ENCODE measurements around the gene PID1.

PID1 gene

GRCh38 chr2:229162015-229162414 lies 109.1 kb downstream of the PID1 start:
- DNase-seq: no peak

GRCh38 chr2:229160984-229161383 lies 110.1 kb downstream of the PID1 start:
- DNase-seq: no peak

- DNase-seq: no peak
Observed at GRCh38 chr2:229160180-229160579, 110.9 kb downstream of the PID1 start.

GRCh38 chr2:229159405-229159804 lies 111.7 kb downstream of the PID1 start:
- no peak for DNase-seq

- no peak for DNase-seq
Observed at GRCh38 chr2:229154381-229154780, 116.7 kb downstream of the PID1 start.

- DNase-seq: no peak
Observed at GRCh38 chr2:229153951-229154350, 117.1 kb downstream of the PID1 start.

- DNase-seq: no peak
Observed at GRCh38 chr2:229153267-229153666, 117.8 kb downstream of the PID1 start.

GRCh38 chr2:229152674-229153073 lies 118.4 kb downstream of the PID1 start:
- no peak for DNase-seq

GRCh38 chr2:229150317-229150716 lies 120.8 kb downstream of the PID1 start:
- DNase-seq: no peak

GRCh38 chr2:229141424-229142025 lies 129.6 kb downstream of the PID1 start:
- DNase-seq: peak; percentile 38

GRCh38 chr2:229137639-229138038 lies 133.4 kb downstream of the PID1 start:
- DNase-seq: peak; percentile 71

GRCh38 chr2:229137066-229137465 lies 134.0 kb downstream of the PID1 start:
- peak; percentile 12 for DNase-seq

GRCh38 chr2:229133155-229133772 lies 137.8 kb downstream of the PID1 start:
- DNase-seq: peak; percentile 71

- DNase-seq: no peak
Observed at GRCh38 chr2:229132236-229132635, 138.9 kb downstream of the PID1 start.

GRCh38 chr2:229130522-229130921 lies 140.6 kb downstream of the PID1 start:
- DNase-seq: no peak

- DNase-seq: no peak
Observed at GRCh38 chr2:229129738-229130371, 141.2 kb downstream of the PID1 start.

- no peak for DNase-seq
Observed at GRCh38 chr2:229127471-229127870, 143.6 kb downstream of the PID1 start.

- DNase-seq: no peak
Observed at GRCh38 chr2:229126066-229126465, 145.0 kb downstream of the PID1 start.

- no peak for DNase-seq
Observed at GRCh38 chr2:229124136-229124535, 147.0 kb downstream of the PID1 start.

- no peak for DNase-seq
Observed at GRCh38 chr2:229118927-229119326, 152.2 kb downstream of the PID1 start.

- no peak for DNase-seq
Observed at GRCh38 chr2:229118336-229118735, 152.8 kb downstream of the PID1 start.

- no peak for DNase-seq
Observed at GRCh38 chr2:229111744-229112143, 159.3 kb downstream of the PID1 start.

- no peak for DNase-seq
Observed at GRCh38 chr2:229109195-229109594, 161.9 kb downstream of the PID1 start.

GRCh38 chr2:229107601-229108000 lies 163.5 kb downstream of the PID1 start:
- DNase-seq: no peak

- no peak for DNase-seq
Observed at GRCh38 chr2:229104974-229105387, 166.1 kb downstream of the PID1 start.
